T-helper 1 cell treated with Interleukin-12 subunit alpha and Interleukin-12 subunit beta and Interleukin-4 antibody, amounts not matched to agents 30 ng/mL and 1 ng/mL, for 36 hours (primary cell): Measurements from ENCODE around the gene ITIH6. TPM values are rescaled to one million over a fixed set of nuclear protein-coding genes. Genes with fewer than 3 reads are reported as not detected.
"Not testable (repeated sequence)": the region's sequence is repeated elsewhere in the genome, so short reads cannot be mapped to it uniquely, and the experiment has no call there.

Source experiments
- intact Hi-C: fragments of 100-400 bp; cut with micrococcal nuclease; formaldehyde crosslinking; loops from one replicate; pipeline ENCODE4 v1.15.1; 2024
- total RNA-seq: library from RNA; stranded (reverse); gene quantifications from 2 replicates; pipeline ENCODE4 v1.2.3, GENCODE V29; 2022

The ITIH6 gene
- total RNA-seq, 1 donor from 2014 or later = not detected

DNA sequence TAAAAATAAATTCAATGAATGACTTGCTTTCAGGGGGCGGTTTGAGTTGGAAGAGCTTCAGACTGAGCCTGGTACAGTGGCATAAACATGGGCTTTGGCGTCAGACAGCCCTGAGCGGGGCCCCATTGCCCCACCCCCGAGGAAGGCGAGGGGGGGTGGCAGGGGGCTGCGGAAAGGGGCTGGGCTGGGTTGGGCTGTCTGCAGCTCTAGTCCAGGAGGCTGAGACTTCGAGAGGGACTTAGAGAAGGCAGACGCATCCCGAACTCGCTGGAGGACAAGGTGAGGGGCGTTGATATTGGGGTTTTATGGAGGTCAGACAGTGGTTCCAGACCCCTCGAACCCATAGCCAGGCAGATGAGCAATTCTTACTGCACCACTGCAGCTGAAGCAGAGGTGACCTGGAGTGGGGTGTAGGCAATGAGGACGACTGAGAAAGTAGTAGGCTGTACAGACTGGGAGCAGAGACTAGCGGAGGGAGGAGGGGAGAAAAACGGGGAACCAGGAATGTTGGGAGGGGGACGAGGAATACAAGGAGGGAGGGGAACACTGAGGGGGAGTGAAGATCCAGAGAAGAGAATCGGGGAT, 9.6 kb upstream of the ITIH6 start, which contains the start of gene MAGED2:
Gene MAGED2 (plus strand): TSS at position 222 of the 585 bp plus-strand sequence. CDS start 1,587 bp downstream, outside the sequence.
- intact Hi-C loops = loop anchor here (1.0 to 10.0 kb wide), 13 partner anchors 113 to 1810 kb away; partner anchors contain the start of genes APEX2, FAM120C, GNL3L and HSD17B10

DNA sequence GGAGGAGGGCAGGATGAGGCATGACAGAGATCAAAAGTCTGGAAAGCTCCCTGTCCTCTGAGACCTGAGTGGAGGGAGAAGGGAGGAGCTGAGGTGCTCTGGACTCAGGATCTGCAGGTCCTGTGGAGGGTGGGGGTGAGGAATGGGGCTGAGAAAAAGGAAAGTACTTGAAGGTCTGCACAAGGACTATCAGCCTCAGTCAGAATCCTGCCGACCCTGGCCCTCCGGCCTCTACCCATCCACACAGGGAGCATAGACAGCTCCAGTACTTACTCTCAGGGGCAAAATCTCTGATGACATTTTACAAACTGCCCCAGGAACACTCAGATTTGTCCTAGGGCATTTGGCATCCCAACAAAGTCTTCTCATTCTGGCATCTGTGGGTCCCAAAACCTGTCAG, 991 bp upstream of the ITIH6 start:
- intact Hi-C loops = no loop called here

DNA sequence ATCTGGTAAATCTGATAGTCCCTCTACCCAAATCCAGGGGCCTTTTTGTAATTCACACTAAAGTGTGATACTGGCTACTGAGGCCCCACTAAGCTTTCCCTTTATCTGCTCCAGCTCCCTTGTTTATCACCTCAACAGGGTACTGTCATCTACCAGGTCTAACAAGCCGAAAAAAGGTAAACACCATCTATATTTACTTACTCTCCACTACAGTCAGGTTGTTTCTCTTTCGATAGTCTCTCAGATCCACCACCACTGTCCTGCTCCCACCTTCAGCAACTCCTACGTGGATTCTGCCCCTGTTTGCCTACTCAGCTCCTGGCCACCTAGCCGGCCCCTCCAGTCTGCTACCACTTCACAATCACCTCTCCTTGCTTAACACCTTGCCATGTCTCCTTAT, 3.3 kb downstream of the ITIH6 start:
- intact Hi-C loops = no loop called here

DNA sequence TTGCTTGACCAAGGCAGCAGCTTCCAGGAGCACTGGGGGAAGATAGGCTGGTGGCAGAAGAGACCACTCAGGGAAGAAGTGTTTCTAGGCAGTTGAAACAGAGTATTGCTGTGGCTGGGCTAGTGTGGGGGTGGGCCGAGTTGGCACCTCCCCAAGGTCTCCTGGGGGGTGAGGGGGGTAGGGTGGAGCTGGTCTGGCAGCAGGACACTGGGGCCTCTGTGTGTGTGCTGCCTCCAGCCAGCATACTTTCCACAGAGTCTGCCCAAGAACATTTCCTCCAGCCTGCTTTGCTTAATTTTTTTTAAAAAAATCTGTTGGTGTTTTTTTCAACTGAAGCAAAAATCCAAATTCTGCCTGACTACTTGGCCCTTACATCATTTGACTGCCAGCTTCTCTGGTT, 4.0 kb downstream of the ITIH6 start:
- intact Hi-C loops = no loop called here

DNA sequence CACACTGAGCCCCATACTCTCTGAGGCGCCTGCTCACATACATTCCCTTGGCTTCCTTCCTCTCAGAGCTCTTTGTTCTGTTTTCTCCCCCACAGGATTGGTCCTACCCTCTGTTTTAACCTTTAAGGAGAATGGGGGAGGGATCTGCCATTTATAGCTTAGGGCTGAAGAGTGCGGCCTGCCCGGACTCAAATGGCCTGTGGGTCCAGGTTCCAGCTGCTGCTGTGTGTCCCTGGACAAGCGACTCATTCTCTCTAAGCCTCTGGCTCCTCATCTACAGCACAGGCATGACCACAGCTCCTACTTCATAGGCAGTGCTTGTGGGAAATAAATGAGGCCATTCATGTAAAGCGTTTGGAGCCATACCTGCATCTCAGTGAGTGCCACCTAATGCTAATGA, 8.7 kb downstream of the ITIH6 start:
- intact Hi-C loops = loop anchor here (5.0 kb wide), 2 partner anchors 152 to 542 kb away; no protein-coding TSS in a partner anchor

DNA sequence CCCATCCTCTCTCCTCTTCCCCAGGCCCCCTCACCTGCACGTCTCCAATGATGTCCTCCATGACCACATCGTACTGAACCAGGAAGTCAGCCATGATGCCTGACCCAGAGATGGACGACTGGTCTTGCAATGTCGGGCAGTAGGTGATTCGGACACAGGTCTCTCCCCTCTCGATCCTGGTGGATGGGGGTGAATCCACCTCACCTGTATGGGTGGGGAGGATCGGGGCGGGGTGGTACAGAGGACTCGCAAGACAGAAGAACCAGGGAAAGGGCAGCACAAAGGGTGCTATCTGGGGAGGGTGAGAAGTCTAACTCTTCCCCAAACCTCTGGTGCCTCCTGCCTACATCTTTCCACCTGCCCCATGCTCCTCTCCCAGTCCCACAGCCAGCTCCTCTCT, 9.6 kb downstream of the ITIH6 start:
- intact Hi-C loops = loop anchor here (5.0 kb wide), 2 partner anchors 151 to 541 kb away; no protein-coding TSS in a partner anchor

DNA sequence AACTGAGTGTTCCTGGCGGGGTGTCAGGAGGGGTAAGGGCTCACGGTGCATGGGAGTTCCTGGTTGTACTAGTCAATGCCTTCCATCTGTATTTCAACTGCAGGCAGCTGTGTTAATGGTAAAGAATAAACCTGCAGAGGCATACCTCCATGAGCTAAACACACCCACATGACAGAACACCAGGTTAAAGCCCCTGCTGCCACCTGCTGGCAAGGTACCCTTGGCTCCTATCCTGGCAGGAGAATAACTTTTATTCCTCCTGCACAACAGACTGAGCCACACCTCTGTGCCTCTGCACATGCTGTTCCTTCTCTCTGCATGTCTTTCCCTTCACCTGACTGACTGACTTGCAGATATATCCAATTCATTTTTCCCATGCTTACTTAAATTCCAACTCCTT, 11.1 kb downstream of the ITIH6 start:
- intact Hi-C loops = loop anchor here (2.0 to 5.0 kb wide), 3 partner anchors 150 to 540 kb away; no protein-coding TSS in a partner anchor

DNA sequence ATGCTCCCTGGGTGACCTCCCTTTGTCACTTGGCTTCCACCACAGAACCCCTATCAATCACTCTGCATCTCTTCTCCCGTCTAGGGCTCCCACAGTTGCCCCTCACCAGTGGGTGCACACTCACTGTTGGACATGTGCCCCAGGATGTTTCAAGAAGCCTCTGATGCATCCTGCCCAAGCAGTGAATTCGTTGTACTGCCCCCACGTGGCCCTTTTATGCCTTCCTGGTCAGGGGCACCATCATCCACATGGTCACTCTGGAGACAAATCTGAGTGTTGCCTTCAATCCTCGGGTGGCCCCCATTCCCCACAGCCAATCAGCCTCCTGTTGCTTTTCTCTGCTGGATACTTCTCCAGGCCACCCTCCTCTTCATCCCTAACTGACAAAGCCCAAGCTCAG, 12.2 kb downstream of the ITIH6 start:
- intact Hi-C loops = loop anchor here (2.0 to 5.0 kb wide), 3 partner anchors 149 to 539 kb away; no protein-coding TSS in a partner anchor

DNA sequence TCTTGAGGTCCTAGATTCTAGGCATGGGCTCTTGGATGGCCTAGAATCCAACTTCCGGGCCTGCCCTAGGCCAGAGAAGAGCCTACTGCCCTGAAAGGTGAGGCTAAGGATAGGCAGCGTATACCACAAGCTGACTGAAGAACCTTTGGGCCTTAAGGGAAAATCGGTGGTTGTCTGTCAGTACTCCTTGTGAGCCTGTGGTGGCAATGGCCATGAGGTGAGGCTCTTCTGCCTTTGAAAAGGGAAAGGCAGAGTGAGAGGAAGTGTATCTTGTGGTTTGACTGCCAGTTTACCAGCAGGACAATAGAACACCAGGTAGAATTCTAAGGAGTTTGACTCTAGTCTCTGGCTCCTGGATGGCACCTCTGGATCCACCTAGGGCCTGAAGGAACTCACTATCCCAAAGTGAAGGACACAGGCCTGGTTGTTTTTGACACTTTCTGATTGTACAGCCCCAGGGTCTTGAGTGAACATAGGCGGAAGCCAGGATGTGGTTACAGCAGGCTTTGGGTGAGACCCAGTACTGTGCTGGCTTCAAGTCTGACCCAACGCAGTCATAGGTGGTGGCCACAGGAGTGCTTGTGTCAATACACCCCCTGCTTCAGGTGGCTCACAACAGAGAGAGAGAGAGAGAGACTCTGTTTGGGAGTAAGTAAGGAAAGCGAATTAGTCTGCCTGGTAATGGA, 20.9 kb downstream of the ITIH6 start:
- intact Hi-C loops = no loop called here

DNA sequence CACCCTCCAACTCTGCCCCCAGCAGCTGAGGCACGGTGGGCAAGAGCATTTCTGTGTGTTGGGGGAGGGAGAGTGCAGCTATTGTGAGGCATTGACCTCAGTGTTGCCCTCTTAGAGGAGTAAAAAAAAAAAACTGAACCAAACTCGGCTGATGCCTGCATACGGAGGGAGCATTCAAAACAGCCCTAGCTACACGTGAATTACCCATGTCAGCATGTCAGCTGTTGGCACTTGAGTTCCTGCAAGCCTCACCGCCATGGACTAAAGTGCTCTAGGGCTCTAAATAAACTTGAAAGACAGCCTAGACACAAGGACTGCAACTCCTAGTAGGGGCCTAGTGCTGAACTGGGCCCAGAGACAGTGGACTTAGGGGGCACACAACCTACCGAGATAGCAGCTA, 22.0 kb downstream of the ITIH6 start:
- intact Hi-C loops = no loop called here

DNA sequence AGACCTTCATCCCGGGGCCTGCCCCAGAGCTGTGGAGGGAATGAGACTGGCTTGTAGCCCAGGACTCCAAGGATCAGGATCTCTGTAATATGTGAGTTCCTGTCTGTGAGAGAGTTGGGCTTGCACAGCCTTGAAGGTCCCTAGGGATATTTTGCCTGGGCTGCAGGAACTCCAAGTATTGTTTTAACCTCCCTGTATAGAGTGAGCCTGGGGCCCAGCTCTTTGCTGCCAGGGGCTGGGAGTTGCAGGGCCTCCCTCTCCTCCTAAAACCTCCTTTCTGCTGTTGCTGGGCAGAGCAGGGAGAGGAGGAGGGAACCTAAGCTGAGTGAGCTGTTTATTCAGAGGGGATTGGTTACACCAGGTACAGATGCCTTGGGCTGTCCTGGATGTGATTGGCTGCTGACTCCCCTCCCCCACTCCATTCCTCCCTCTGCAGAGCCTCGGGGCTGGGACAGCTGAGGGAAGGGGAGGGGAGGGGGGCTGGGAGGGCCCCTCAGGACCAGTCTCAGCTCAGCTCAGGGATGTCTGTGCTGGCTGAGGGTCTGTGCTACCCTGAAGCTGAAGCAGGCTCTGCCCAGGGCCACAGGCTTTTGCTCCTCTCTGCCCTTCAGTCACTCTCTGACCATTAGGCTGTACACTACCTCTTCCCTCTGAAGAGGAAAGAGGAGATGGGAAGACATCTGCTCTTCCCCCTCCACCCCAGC, 23.5 kb downstream of the ITIH6 start:
- intact Hi-C loops = not testable (repeated sequence)

DNA sequence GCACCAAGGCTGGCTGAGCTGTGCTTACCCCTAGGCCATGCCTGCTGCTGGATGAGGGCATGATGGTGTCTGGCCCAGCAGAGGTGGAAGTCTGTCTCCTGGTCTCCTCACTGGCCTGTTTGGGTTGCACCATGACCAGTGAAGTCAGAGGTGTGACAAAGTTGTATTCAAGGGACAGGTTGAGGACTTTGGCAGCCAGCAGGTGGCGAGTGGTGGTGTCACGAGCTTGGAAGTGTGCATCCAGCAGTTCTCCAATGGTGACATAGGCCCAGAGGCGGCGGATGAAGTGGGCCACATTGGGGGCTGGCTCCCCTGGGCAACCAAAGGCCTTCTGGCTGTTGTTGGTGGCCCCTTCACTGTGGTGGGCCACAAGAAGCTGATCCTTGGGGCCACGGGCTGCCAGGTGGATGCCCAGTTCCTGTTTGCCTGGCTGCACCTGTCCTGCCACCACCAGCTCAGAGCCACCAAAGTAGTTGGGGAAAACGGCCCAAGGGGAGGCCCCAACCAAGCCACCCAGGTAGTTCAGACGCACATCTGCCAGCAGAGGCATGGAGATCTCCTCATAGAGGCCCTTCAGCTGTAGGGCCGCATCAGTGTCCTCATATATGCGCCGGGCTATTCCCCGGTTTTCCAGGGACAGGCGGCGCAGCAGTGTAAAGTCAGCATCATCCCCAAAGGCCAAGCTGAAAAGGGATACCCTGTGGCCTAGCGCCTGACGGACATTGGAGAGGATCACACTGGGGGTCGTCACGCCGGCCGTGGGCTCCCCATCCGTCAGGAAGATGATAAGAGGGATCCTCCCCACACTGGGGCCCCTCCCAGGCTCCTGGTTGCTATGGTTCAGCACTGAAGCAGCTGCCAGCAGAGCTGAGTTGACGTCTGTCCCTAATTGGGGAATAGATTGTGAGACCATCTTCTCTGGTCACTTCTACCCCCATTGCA, 39.7 kb downstream of the ITIH6 start:
- intact Hi-C loops = no loop called here

DNA sequence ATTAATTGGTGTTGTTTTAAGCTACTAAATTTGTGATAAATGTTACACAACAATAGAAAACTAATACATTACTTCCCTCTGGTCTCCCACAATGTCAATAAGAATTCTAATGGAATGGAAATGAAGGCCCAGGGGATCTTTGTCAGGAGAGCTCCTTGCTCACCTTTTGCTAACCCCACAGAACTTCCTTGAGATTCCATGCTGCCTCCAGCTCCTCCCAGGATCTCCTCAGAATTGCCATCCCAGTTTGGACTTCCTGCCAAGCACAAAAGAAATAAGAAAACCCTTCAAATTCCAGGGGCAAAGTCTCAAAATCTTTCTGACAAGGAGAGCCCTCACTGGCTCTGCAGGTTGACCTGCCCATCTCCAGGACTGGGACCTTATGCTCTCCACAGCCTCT, 43.2 kb downstream of the ITIH6 start:
- intact Hi-C loops = no loop called here

DNA sequence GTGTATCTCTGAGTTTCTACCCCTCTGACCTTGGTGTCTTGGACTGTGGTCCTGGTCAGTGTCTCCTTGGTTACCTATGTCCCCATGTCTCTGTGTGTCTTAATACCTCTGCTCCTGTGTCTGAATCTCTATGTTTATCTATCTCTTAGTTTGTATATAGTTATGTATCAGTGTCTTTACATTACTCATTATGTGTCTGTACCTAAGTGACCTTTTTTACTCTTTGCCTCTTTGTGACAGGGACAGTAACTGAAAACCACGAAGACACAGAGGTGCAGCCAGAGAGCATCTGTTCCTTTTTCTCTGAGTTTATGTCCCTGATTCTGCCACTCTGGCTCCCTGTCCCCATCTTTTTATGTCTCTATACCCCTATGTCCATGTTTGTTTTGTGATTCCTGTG, 49.4 kb downstream of the ITIH6 start:
- intact Hi-C loops = no loop called here

DNA sequence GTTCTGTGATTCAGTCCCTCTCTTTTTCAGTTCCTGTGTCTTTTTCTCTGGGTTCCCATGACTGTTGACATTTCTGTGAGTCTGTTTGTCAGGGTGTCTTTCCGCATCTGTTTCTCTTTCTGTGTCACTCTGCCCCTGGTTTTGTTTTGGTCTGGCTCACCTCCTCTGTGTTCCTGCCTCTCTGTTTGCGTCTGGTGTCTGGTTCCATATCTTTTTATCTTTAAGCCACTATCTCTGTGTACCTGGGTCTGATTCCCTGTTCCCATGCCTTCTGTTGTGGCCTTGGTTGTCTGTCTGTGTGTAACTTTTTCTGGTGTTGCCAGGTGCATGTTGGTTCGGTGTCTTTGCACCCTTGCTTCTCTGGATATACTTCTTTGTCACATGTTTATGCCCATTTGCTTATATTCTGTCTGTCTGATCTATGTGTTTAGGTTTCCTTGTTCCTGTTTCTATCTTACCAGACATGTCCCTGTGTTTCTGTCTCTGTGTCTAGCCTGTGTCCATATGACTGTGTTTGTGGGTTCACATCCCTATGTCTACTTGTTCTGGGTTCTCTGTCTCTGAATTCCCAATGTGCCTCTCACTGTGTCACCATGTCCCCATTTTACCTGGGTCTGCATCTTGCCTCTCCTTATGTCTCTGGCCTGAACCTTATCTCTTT, 50.2 kb downstream of the ITIH6 start:
- intact Hi-C loops = no loop called here

DNA sequence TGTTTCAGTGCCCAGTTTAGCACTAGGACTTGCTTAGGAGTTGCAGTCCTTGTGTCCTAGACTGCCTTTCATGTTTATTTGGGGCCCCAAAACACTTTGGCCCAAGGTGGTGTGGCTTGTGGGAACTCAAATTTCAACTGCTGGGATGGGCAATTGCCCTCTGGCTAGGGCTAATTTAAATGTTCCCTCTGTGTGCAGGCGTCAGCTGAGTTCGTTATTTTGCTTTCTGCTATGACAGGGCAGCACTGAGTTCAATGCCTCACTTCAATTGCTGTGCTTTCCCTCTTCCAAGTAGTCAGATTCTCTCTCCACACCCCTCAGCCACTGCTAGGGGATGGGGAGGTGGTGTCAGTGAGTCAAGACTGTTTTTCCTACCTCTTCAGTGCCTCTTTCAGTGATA, 51.1 kb downstream of the ITIH6 start:
- intact Hi-C loops = no loop called here

DNA sequence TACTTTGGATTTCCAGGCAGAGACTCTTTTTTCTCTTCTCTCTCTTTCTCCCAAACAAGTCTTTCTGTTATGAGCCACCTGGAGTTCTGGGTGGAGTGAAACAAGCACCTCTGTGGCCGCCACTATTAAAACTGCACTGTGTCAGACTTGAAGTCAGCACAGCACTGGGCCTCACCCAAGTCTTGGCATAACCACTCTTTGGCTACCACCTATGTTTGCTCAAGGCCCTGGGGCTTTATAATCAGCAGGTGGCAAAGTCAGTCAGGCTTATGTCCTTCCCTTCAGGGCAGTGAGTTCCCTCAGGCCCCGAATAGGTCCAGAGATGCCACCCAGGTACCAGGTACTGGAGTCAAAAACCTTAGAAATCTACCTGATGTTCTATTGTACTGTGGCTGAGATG, 52.4 kb downstream of the ITIH6 start:
- intact Hi-C loops = no loop called here

DNA sequence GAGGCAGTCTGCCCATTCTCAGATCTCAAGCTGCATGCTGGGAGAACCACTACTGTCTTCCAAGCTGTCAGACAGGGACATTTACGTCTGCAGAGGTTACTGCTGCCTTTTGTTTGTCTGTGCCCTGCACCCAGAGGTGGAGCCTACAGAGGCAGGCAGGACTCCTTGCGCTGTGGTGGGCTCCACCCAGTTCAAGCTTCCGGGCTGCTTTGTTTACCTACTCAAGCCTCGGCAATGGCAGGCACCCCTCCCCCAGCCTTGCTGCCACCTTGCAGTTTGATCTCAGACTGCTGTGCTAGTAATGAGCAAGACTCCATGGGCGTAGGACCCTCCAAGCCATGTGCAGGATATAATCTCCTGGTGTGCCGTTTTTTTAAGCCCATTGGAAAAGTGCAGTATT, 59.5 kb downstream of the ITIH6 start:
- intact Hi-C loops = not testable (repeated sequence)

DNA sequence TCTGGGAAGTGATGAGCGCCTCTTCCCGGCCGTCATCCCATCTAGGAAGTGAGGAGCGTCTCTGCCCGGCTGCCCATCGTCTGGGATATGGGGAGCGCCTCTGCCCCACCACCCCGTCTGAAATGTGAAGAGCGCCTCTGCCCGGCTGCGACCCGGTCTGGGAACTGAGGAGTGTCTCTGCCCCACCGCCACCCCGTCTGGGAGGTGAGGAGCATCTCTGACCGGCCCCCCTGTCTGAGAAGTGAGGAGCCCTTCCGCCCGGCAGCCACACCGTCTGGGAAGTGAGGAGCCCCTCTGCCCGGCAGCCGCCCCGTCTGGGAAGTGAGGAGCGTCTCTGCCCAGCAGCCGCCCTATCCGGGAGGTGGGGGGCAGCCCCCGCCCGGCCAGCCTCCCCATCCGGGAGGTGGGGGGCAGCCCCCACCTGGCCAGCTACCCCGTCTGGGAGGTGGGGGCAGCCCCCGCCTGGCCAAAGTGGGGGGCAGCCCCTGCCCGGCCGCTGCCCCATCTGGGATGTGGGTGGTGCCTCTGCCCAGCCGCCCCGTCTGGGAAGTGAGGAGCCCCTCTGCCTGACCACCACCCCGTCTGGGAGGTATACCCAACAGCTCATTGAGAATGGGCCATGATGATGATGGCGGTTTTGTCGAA, 61.6 kb downstream of the ITIH6 start:
- intact Hi-C loops = not testable (repeated sequence)

DNA sequence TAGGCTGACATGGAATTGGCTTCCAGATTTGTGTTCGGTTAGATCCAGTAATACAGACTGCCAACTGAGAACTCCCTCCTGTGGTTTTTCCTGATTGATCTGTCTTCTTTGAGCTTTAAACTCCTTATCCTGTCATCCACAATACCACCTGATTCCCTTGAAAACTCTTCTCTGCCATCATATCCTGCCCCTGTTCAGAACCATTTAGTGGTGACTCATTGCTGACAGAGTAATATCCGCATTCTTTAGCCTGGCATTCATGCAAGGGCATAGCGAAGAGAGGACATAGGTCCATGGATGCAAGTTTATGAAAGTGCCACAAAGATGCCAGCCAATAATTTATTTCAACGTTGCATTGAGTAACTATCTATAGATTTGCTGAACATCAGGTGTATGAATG, 76.6 kb downstream of the ITIH6 start:
- intact Hi-C loops = no loop called here
